Progenitor cell of endocrine pancreas (in vitro differentiated cells): ENCODE data around the gene ASZ1. TPM values are rescaled to one million over a fixed set of nuclear protein-coding genes. Genes with fewer than 3 reads are reported as not detected.

Experiments
- DNase-seq: peaks from one replicate; pipeline ENCODE4 v3.0.0; 2021; ENCODE audit warnings: low spot score; ENCODE audit not compliant: unreplicated experiment
- H3K27ac Mint-ChIP-seq: 2 replicates; pipeline ENCODE4 v1.8.0; 2021; ENCODE audit warnings: mild to moderate bottlenecking, moderate library complexity, mixed read lengths
- H3K27me3 Mint-ChIP-seq: 2 replicates; pipeline ENCODE4 v1.8.0; 2021; ENCODE audit warnings: mixed read lengths
- H3K36me3 Mint-ChIP-seq: 2 replicates; pipeline ENCODE4 v1.8.0; 2022; ENCODE audit warnings: mixed read lengths; ENCODE audit not compliant: insufficient read depth
- H3K4me1 Mint-ChIP-seq: 2 replicates; pipeline ENCODE4 v1.8.0; 2021; ENCODE audit warnings: low read depth, mixed read lengths
- H3K4me3 Mint-ChIP-seq: 2 replicates; pipeline ENCODE4 v1.8.0; 2021; ENCODE audit warnings: low read depth, mild to moderate bottlenecking, moderate library complexity, mixed read lengths
- H3K9me3 Mint-ChIP-seq: 2 replicates; pipeline ENCODE4 v1.8.0; 2021; ENCODE audit warnings: low read depth, mixed read lengths
- CTCF ChIP-seq: fragments of 200-600 bp; sonication (generic); IDR thresholded peaks from one replicate; pipeline ENCODE4 v1.5.0; 2021; ENCODE audit warnings: antibody characterized with exemption, mild to moderate bottlenecking; ENCODE audit not compliant: unreplicated experiment
- total RNA-seq: library from RNA; stranded (reverse); gene quantifications from 2 replicates; pipeline ENCODE4 v1.2.1, GENCODE V29; 2021

Gene ASZ1
- total RNA-seq, 1 donor from 2014 or later, result not detected

GRCh38 chr7:117459735-117460134 is 32.4 kb upstream of the ASZ1 start:
- Mint-ChIP-seq H3K27ac (no peak overlapping the region), H3K36me3 (no peaks in the 10 kb centered on the region), H3K9me3 (peaks cover 8% of the 10 kb centered on the region), H3K27me3 (no peaks in the 10 kb centered on the region), H3K4me1 (no peaks in the 10 kb centered on the region), H3K4me3 (no peak overlapping the region)
- no peak for DNase-seq
- no peak for TF ChIP-seq CTCF

- peak; percentile 82 for TF ChIP-seq CTCF
- no peak for DNase-seq
- Mint-ChIP-seq H3K9me3 (peaks cover 8% of the 10 kb centered on the region), H3K36me3 (no peaks in the 10 kb centered on the region), H3K27me3 (no peaks in the 10 kb centered on the region), H3K4me1 (no peaks in the 10 kb centered on the region), H3K4me3 (no peak overlapping the region), H3K27ac (no peak overlapping the region)
Observed at GRCh38 chr7:117458977-117459583, 31.8 kb upstream of the ASZ1 start.

GRCh38 chr7:117448655-117449054 is 21.4 kb upstream of the ASZ1 start:
- Mint-ChIP-seq H3K27ac (no peak overlapping the region), H3K4me3 (no peak overlapping the region), H3K4me1 (peaks cover 2% of the 10 kb centered on the region), H3K36me3 (no peaks in the 10 kb centered on the region), H3K9me3 (peaks cover 10% of the 10 kb centered on the region), H3K27me3 (no peaks in the 10 kb centered on the region)
- no peak for TF ChIP-seq CTCF
- DNase-seq, result no peak

GRCh38 chr7:117446220-117446815 is 19.0 kb upstream of the ASZ1 start:
- Mint-ChIP-seq H3K27ac (no peak overlapping the region), H3K9me3 (peaks cover 7% of the 10 kb centered on the region), H3K4me3 (no peak overlapping the region), H3K4me1 (peaks cover 2% of the 10 kb centered on the region), H3K27me3 (no peaks in the 10 kb centered on the region), H3K36me3 (no peaks in the 10 kb centered on the region)
- no peak for DNase-seq
- no peak for TF ChIP-seq CTCF

GRCh38 chr7:117445206-117445605 is 17.9 kb upstream of the ASZ1 start:
- no peaks in the 10 kb centered on the region for H3K27me3 Mint-ChIP-seq
- H3K9me3 Mint-ChIP-seq, result peaks cover 4% of the 10 kb centered on the region
- peaks cover 2% of the 10 kb centered on the region for H3K4me1 Mint-ChIP-seq

More at GRCh38 chr7:117445206-117445605, 17.9 kb upstream of the ASZ1 start:
- H3K36me3 Mint-ChIP-seq, result no peaks in the 10 kb centered on the region
- no peak for TF ChIP-seq CTCF
- no peak for DNase-seq
- no peak overlapping the region for H3K27ac Mint-ChIP-seq
- H3K4me3 Mint-ChIP-seq, result no peak overlapping the region
